Endothelial cell (in vitro differentiated cells): ENCODE data around the gene ACAP3. TPM values are rescaled to one million over a fixed set of nuclear protein-coding genes. Genes with fewer than 3 reads are reported as not detected.

Experiments
- DNase-seq: peaks from one replicate; pipeline ENCODE4 v3.0.0; 2021; ENCODE audit warnings: low spot score
- H3K27ac Mint-ChIP-seq: one replicate; pipeline ENCODE4 v1.8.0; 2021; ENCODE audit warnings: mixed read lengths, inconsistent platforms; ENCODE audit not compliant: unreplicated experiment
- H3K27me3 Mint-ChIP-seq: one replicate; pipeline ENCODE4 v1.8.0; 2021; ENCODE audit warnings: mild to moderate bottlenecking, moderate library complexity, mixed read lengths, inconsistent platforms; ENCODE audit not compliant: unreplicated experiment
- H3K36me3 Mint-ChIP-seq: one replicate; pipeline ENCODE4 v1.8.0; 2021; ENCODE audit warnings: mild to moderate bottlenecking, low read depth, mixed read lengths, inconsistent platforms; ENCODE audit not compliant: unreplicated experiment
- H3K4me1 Mint-ChIP-seq: one replicate; pipeline ENCODE4 v1.8.0; 2021; ENCODE audit warnings: mild to moderate bottlenecking, mixed read lengths, inconsistent platforms; ENCODE audit not compliant: unreplicated experiment
- H3K4me3 Mint-ChIP-seq: one replicate; pipeline ENCODE4 v1.8.0; 2021; ENCODE audit warnings: mild to moderate bottlenecking, mixed read lengths, inconsistent platforms; ENCODE audit not compliant: unreplicated experiment
- H3K9me3 Mint-ChIP-seq: one replicate; pipeline ENCODE4 v1.8.0; 2021; ENCODE audit warnings: mixed read lengths, inconsistent platforms; ENCODE audit not compliant: unreplicated experiment
- total RNA-seq: library from RNA; stranded (reverse); fragmentation: NEBNext Ultra II Directional; extraction: Animal tissue kit (Norgen Biotek cat#: 25700); gene quantifications from one replicate; pipeline ENCODE4 v1.2.1, GENCODE V29; 2021; ENCODE audit not compliant: unreplicated experiment
- TF ChIP-seq, protein P1 (sequence below): fragments of 200-600 bp; sonication (generic); IDR thresholded peaks from one replicate; pipeline ENCODE4 v1.5.0; 2021; ENCODE audit warnings: antibody characterized with exemption; ENCODE audit not compliant: unreplicated experiment

Gene ACAP3
- total RNA-seq, 1 donor from 2014 or later: 54.0 TPM

DNA sequence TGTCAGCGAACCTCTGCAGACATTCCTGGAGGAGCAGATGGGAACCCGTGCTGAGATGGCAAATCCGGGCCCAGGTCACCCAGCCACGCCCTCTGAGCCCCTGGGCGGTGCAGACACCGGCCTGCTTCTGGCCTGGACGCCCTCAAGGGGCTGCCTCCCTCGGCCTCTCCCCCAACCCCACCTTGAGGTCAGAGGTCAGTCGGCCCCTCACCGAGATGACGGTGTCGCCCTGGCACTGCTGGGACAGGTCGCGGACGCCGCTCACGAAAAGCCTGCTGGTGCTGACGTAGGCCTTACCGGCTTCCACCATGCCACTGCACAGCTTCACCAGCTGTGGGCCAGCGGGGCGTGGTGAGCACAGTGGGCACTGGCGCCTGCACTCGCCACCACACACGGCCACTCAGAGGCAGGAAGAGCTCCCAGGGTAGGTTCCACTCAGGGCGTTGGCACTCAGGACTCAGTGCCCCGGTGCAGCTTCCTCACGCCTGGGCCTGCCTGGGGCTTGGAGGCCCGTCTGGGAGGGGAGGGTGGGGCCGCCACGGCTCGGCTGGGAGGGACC lies 4.7 kb downstream of the ACAP3 start:
- peaks cover 10% of the 10 kb centered on the region for H3K27me3 Mint-ChIP-seq
- H3K4me3 Mint-ChIP-seq: no peak overlapping the region
- no peak for DNase-seq
- H3K27ac Mint-ChIP-seq: no peak overlapping the region
- TF ChIP-seq, protein P1, sequence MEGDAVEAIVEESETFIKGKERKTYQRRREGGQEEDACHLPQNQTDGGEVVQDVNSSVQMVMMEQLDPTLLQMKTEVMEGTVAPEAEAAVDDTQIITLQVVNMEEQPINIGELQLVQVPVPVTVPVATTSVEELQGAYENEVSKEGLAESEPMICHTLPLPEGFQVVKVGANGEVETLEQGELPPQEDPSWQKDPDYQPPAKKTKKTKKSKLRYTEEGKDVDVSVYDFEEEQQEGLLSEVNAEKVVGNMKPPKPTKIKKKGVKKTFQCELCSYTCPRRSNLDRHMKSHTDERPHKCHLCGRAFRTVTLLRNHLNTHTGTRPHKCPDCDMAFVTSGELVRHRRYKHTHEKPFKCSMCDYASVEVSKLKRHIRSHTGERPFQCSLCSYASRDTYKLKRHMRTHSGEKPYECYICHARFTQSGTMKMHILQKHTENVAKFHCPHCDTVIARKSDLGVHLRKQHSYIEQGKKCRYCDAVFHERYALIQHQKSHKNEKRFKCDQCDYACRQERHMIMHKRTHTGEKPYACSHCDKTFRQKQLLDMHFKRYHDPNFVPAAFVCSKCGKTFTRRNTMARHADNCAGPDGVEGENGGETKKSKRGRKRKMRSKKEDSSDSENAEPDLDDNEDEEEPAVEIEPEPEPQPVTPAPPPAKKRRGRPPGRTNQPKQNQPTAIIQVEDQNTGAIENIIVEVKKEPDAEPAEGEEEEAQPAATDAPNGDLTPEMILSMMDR: no peak
- H3K36me3 Mint-ChIP-seq: no peaks in the 10 kb centered on the region
- peaks cover 15% of the 10 kb centered on the region for H3K4me1 Mint-ChIP-seq
- no peaks in the 10 kb centered on the region for H3K9me3 Mint-ChIP-seq

DNA sequence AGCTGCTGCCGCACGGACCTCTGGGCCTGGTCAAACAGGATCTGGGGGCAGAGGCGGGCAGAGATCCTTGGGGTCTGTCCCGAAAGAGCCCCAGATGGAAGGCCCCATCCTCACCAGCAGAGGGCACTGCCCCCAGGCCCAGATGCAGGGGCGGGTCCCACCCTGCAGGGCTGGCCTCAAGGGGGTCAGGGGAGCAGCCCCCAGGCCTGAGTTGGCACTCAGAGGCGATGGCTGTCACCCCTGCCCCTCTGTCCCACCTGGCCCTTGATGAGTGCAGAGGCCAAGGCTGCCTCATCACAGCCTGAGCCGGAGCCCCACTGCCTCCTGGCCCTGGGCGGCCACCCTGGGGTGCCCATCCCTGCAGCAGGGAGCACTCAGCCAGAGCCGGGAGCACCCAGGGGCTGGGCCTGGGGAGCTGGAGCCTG lies 5.7 kb downstream of the ACAP3 start:
- no peaks in the 10 kb centered on the region for H3K36me3 Mint-ChIP-seq
- no peak overlapping the region for H3K27ac Mint-ChIP-seq
- DNase-seq: peak; percentile 52
- peaks cover 14% of the 10 kb centered on the region for H3K4me1 Mint-ChIP-seq
- H3K9me3 Mint-ChIP-seq: no peaks in the 10 kb centered on the region
- peaks cover 10% of the 10 kb centered on the region for H3K27me3 Mint-ChIP-seq
- no peak overlapping the region for H3K4me3 Mint-ChIP-seq
- TF ChIP-seq, protein P1: peak; percentile 71

DNA sequence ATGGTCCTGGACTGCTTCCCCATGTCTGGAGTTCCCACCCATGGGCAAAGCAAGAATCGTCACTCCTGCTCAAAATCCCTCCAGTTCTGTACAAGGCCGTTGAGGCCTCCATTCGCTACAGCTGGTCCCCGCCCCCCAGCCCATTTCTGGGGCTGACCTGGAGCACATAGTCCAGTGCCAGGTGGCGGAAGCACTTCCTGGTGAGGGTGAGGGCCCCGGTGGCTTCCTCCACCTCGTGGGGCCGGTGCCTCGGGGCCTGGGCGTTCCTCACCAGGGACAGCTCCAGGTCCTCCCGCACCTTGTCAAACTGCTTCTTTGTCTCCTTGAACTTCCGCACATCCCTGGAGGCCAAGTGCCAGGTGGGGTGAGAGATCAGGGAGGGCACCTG lies 7.4 kb downstream of the ACAP3 start:
- Mint-ChIP-seq H3K4me1 (peaks cover 2% of the 10 kb centered on the region), H3K36me3 (no peaks in the 10 kb centered on the region), H3K27ac (no peak overlapping the region), H3K4me3 (no peak overlapping the region), H3K9me3 (no peaks in the 10 kb centered on the region), H3K27me3 (peaks cover 8% of the 10 kb centered on the region)
- no peak for DNase-seq
- TF ChIP-seq, protein P1: peak; percentile 36

DNA sequence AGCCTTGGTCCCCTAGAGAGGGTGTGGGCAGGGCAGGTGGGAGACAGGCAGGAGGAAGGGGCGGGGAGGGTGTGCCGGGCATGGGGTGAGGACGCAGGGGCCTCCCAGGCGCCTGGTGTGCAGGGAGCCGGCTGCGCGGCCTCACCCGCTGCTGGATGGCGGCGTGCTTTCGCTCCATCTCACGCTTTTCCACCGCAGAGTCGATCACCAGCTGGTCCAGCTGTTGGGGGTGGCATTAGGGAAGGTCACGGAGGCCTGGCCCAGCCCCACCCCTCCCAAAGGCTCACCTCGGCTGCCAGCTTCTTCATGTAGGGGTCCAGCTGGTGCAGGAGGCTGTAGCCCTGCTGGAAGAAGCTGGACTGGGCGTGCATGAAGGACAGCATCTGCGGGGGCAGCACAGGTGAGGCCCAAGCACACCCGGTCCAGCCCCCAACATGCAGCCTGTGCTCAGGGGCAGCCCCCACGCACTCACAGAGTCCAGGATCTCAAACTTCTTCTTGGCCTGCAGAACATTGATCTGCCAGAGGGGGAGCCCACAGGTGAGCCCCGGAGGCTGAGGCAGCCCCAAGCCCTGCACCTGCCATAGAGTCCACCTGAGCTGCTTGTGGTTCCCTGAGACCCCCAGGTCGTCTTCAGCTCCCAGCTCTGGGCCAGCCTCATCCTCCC lies 7.9 kb downstream of the ACAP3 start:
- H3K27ac Mint-ChIP-seq: no peak overlapping the region
- no peak for DNase-seq
- peaks cover 2% of the 10 kb centered on the region for H3K4me1 Mint-ChIP-seq
- peaks cover 8% of the 10 kb centered on the region for H3K27me3 Mint-ChIP-seq
- no peaks in the 10 kb centered on the region for H3K36me3 Mint-ChIP-seq
- TF ChIP-seq, protein P1: peak; percentile 56
- H3K9me3 Mint-ChIP-seq: no peaks in the 10 kb centered on the region
- H3K4me3 Mint-ChIP-seq: no peak overlapping the region

DNA sequence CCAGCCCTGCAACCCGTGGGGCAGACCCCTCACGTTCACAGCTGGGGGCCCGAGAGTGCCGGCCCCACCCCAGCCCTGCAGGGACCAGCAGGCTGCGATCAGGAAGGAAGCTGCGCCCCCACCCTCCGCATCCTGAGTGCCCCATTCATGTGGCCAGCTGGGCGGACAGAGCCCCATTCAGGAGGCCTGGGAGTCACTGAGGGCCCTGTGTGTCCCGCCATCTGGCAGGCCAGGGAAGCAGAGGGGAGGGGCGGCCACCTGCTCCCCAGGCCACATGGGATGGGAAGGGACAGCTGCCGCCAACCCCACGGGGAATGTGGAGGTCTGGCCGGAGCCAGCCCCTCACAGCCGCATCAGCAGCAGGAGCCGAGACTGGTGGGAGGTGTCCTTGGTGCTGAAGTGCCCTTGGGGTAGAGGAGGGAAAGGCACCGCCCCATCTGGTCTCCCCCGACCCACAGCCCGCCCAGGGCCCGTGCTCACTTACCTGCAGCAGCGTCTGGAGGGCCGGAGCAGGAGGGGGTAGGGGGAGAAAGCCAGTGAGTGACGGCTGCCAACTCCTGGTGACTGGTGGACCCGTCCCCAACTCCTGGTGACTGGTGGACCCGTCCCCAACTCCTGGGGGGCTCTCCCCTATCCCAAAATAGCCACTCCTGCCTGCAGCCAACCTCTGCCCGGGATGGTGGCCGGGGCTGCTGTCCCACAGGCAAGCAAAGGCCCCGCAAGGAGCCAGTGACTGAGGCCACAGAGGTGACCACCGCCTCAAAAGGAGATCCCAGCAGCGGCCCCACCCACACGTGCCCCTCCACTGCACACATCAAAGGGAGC lies 8.7 kb downstream of the ACAP3 start:
- TF ChIP-seq, protein P1: no peak
- Mint-ChIP-seq H3K4me3 (no peak overlapping the region), H3K4me1 (no peaks in the 10 kb centered on the region), H3K27me3 (peaks cover 4% of the 10 kb centered on the region), H3K9me3 (no peaks in the 10 kb centered on the region), H3K36me3 (no peaks in the 10 kb centered on the region), H3K27ac (no peak overlapping the region)
- peak; percentile 73 for DNase-seq
